K562 (cell line): Measurements from ENCODE around the gene TRIM71. TPM values are rescaled to one million over a fixed set of nuclear protein-coding genes. Genes with fewer than 3 reads are reported as not detected.

ENCODE experiments used
- ATAC-seq: fragments of 200-7000 bp; cut with Tn5 transposase; 3 replicates; pipeline ENCODE4 v1.9.1; 2020; ENCODE audit warnings: moderate library complexity
- BruUV-seq: library from RNA; stranded (reverse); fragments of 400-500 nt; replicated peaks from 2 replicates; lab custom pipeline; 2021; lab: Mats Ljungman, UMichigan
- CTCF ChIA-PET: fragments of 300-600 bp; formaldehyde crosslinking; extraction: SDS; loops from one replicate; lab custom pipeline; 2021; ENCODE audit warnings: low intra/inter-chr PET ratio; lab: Yijun Ruan, JAX
- POLR2A ChIA-PET: fragments of 300-600, 350-650 bp; sonication (Branson Sonifier 250); formaldehyde crosslinking; extraction: SDS; loops from one replicate; lab custom pipeline; 2021; ENCODE audit warnings: antibody characterized with exemption, inconsistent platforms; lab: Yijun Ruan, JAX
- DNase-seq, 4 experiments: peaks; one replicate each; pipeline versions ENCODE4 v3.0.0 to v3.0.0-alpha.2; 2011 to 2018; ENCODE audit warnings: low spot score in 3 of 4, mixed read lengths in 3 of 4; ENCODE audit errors: extremely low read depth in 1 of 4
- FAIRE-seq: peaks from 2 replicates; lab custom pipeline; 2011; peaks lifted over from hg19 to GRCh38; lab: Jason Lieb, UNC
- H2AFZ ChIP-seq: 2 replicates; pipeline ENCODE4 v1.6.0; 2011; ENCODE audit warnings: low read depth, low read length, control low read depth, inconsistent platforms
- H3K27ac ChIP-seq: fragments of 200-600 bp; 3 replicates; pipeline ENCODE4 v1.8.0; 2011; ENCODE audit warnings: low read depth, mild to moderate bottlenecking, control low read depth, inconsistent platforms, low read length, moderate library complexity, mixed read lengths; ENCODE audit errors: extremely low read depth
- H3K27me3 ChIP-seq, 2 experiments: fragments of 300-600 bp in 1 of 2; 2 replicates in 1 of 2; 3 replicates in 1 of 2; pipeline versions ENCODE4 v1.6.0 to v1.8.0; 2011; ENCODE audit warnings: inconsistent platforms in 2 of 2, low read length in 2 of 2, mild to moderate bottlenecking in 1 of 2, mixed read lengths in 1 of 2, moderate library complexity in 1 of 2; ENCODE audit not compliant: control insufficient read depth in 2 of 2, insufficient read depth in 2 of 2
- H3K36me3 ChIP-seq: fragments of 300-600 bp; 3 replicates; pipeline ENCODE4 v1.8.0; 2011; ENCODE audit warnings: mild to moderate bottlenecking, low read length, inconsistent platforms; ENCODE audit not compliant: control insufficient read depth, insufficient read depth
- H3K4me1 ChIP-seq, 2 experiments: fragments of 200-600 bp in 1 of 2; replicated peaks in 1 of 2; 2 replicates in 1 of 2; 3 replicates in 1 of 2; pipeline versions ENCODE4 v1.5.1 to v1.8.0; 2011; ENCODE audit warnings: inconsistent platforms in 2 of 2, low read length in 2 of 2, mild to moderate bottlenecking in 1 of 2, mixed read lengths in 1 of 2, moderate library complexity in 1 of 2; ENCODE audit not compliant: control insufficient read depth in 2 of 2, insufficient read depth in 2 of 2
- H3K4me2 ChIP-seq: 2 replicates; pipeline ENCODE4 v1.6.1; 2011; ENCODE audit warnings: low read length, control low read depth, inconsistent platforms, mixed read lengths; ENCODE audit not compliant: insufficient read depth
- H3K4me3 ChIP-seq: fragments of 200-600 bp; sonication (generic), shearing (Covaris generic); 2 replicates; pipeline ENCODE4 v1.5.1; 2016; ENCODE audit warnings: control low read depth, inconsistent platforms
- H3K79me2 ChIP-seq: fragments of 200-600 bp; 3 replicates; pipeline ENCODE4 v1.8.0; 2011; ENCODE audit warnings: low read length, inconsistent platforms; ENCODE audit not compliant: control insufficient read depth, insufficient read depth
- H3K9ac ChIP-seq, 2 experiments: 2 replicates each; pipeline versions ENCODE4 v1.6.0 to v1.6.1; 2011; ENCODE audit warnings: low read depth in 2 of 2, low read length in 2 of 2, control low read depth in 1 of 2, inconsistent platforms in 1 of 2, mild to moderate bottlenecking in 1 of 2, mixed read lengths in 1 of 2; ENCODE audit not compliant: insufficient read depth in 1 of 2
- H3K9me1 ChIP-seq: one replicate; pipeline ENCODE4 v1.6.0; 2011; ENCODE audit warnings: inconsistent platforms, mild to moderate bottlenecking, low read length, moderate library complexity; ENCODE audit not compliant: control insufficient read depth, insufficient read depth
- H3K9me3 ChIP-seq: replicated peaks from 2 replicates; pipeline ENCODE4 v1.5.1; 2011; ENCODE audit warnings: low read depth, low read length, inconsistent platforms; ENCODE audit not compliant: control insufficient read depth, insufficient read depth
- H4K20me1 ChIP-seq: replicated peaks from 2 replicates; pipeline ENCODE4 v1.6.1; 2011; ENCODE audit warnings: low read length, inconsistent platforms, mixed read lengths; ENCODE audit not compliant: control insufficient read depth, insufficient read depth
- GTF3C2 ChIP-seq: IDR thresholded peaks from 3 replicates; pipeline ENCODE4 v1.6.1; 2011; ENCODE audit warnings: borderline replicate concordance, mild to moderate bottlenecking, moderate library complexity; ENCODE audit not compliant: insufficient read length; ENCODE audit errors: extremely low read depth
- MAFF ChIP-seq: IDR thresholded peaks from 2 replicates; pipeline ENCODE4 v1.6.1; 2012; ENCODE audit warnings: low read length, improper control_type of control experiment
- SPI1 ChIP-seq: IDR thresholded peaks from 2 replicates; pipeline ENCODE4 v1.6.1; 2011; ENCODE audit warnings: low read depth, low read length, control low read depth, borderline replicate concordance
- WGBS: fragments of 100-300 bp; shearing (Covaris generic); methylation state at CpG from one replicate; pipeline ENCODE4 v1.1.6; 2016; ENCODE audit warnings: low coverage, mixed read lengths; ENCODE audit not compliant: insufficient coverage; ENCODE audit errors: missing lambda C conversion rate; 5-methylcytosine and 5-hydroxymethylcytosine counted together
- in situ Hi-C: fragments of 300-500 bp; cut with MboI; formaldehyde crosslinking; loops from 4 replicates; pipeline ENCODE4 v1.15.0; 2018; ENCODE audit warnings: inconsistent platforms, mixed read lengths
- intact Hi-C: fragments of 100-400 bp; cut with micrococcal nuclease; formaldehyde crosslinking; loops from 2 replicates; pipeline ENCODE4 v1.14.2; 2022
- polyA plus RNA-seq, 8 experiments: library from polyadenylated mRNA; depleted of rRNA in 4 of 8; stranded (reverse) in 5 of 8; unstranded in 3 of 8; fragments of >200 nt; fragmentation: Nextera tagmentation in 2 of 8; fragmentation: Illumina TruSeq in 1 of 8; extraction: Ambion mirVana in 2 of 8; extraction: Trizol in 1 of 8; gene quantifications; 2 replicates each; pipeline versions ENCODE4 v1.2.1 to v1.2.3, GENCODE V29; 2011 to 2014; ENCODE audit warnings: inconsistent platforms in 1 of 8, missing spikeins in 1 of 8
- total RNA-seq, 7 experiments: library from RNA; depleted of rRNA in 6 of 7; stranded (reverse); fragments of >200 nt in 6 of 7; fragmentation: Illumina TruSeq in 2 of 7; extraction: Trizol in 2 of 7; gene quantifications; 2 replicates each; pipeline versions ENCODE4 v1.2.1 to v1.2.3, GENCODE V29; 2011 to 2021; ENCODE audit warnings: low replicate concordance in 1 of 7

Gene TRIM71
- total and polyA plus RNA-seq, 9 of the 15 experiments (the other 6 are each of a cell fraction or from before 2014, with no cell fraction given): 0.04 to 0.11 TPM; not detected in 7

- DNase-seq (no peak), FAIRE-seq (no peak), ATAC-seq (no peak)
- in situ Hi-C loops (no loop called here), intact Hi-C loops (no loop called here)
- no peak overlapping the region for H3K4me3 ChIP-seq
- H3K9me3 ChIP-seq: no peaks in the 10 kb centered on the region
- no peak overlapping the region for H2AFZ ChIP-seq
- no peak overlapping the region for H3K9ac ChIP-seq
- no peaks in the 10 kb centered on the region for H3K9me1 ChIP-seq
- BruUV-seq: no TSS peak
- H4K20me1 ChIP-seq: no peaks in the 10 kb centered on the region
- H3K79me2 ChIP-seq: no peaks in the 10 kb centered on the region
- ChIA-PET CTCF (interaction anchor here (0.6 kb wide), 1 partner anchor 215 kb away, joined by 3 read pairs; no protein-coding TSS in a partner anchor), POLR2A (no interaction called here)
- WGBS: 4% methylated on average over 3 of the region's 3 CpGs
- no peaks in the 10 kb centered on the region for H3K4me1 ChIP-seq
- no peak overlapping the region for H3K4me2 ChIP-seq
- peaks cover 50 to 75% of the 10 kb centered on the region in 2 experiments for H3K27me3 ChIP-seq
- no peak overlapping the region for H3K27ac ChIP-seq
- TF ChIP-seq SPI1: peak; percentile 15; the same call in 1 of the 2 replicates
- TF ChIP-seq MAFF: no peak
- TF ChIP-seq GTF3C2: no peak
- no peaks in the 10 kb centered on the region for H3K36me3 ChIP-seq
These were observed 24.7 kb downstream of the TRIM71 start for GRCh38 chr3:32842531-32842931.
